ENCODE data around the gene CHD1L.

CHD1L gene

DNA sequence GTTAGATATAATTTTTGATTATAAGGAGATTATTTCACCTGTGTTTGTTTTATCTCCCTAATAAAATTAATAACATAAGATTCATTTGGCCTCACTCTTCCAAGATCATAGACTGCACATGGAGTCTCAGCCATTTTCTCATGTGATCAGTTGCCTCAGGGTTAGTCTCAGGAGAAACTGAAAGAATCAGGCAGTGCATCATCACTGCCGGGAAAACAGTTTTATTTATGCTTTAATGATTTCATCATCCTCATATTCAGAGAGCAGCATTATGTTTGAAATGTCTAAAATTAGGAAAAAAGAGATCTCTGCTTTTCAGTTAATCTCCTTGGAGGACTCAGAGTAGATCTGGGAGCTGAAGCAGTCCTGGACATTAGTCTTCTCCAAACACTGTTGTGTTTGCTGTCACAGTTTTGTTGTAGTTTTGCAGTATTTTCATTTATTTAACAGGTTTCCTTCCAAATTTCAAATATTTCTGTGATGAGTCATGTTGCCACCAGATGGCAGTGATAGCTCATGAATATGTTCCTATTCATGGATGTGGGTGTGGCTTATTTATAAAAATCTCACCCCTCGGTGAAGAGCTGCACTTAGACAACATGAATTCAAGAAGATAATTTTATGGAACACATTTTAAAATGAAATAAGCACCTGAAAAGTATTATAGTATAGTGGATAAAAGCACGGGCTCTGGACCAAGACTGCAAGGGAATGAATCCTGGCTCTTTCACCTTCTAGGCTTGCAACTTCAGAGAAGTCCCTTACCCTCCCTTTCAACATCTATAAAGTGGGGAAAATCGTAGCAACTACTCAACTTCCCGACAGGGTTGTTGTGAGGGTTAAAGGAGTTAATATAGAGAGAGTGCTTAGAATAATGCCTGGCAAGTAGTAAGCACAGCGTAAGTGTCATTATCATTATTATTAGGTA lies 31.2 kb downstream of the CHD1L start:
- peak; percentile 27 to 41 for DNase-seq (ENCODE audit: low read depth in 1 of 2, low spot score in 1 of 2)
- TF ChIP-seq GABPA (IDR thresholded peaks at IDR 0.05; ENCODE audit: low read depth) = no peak
- TF ChIP-seq, protein P1, sequence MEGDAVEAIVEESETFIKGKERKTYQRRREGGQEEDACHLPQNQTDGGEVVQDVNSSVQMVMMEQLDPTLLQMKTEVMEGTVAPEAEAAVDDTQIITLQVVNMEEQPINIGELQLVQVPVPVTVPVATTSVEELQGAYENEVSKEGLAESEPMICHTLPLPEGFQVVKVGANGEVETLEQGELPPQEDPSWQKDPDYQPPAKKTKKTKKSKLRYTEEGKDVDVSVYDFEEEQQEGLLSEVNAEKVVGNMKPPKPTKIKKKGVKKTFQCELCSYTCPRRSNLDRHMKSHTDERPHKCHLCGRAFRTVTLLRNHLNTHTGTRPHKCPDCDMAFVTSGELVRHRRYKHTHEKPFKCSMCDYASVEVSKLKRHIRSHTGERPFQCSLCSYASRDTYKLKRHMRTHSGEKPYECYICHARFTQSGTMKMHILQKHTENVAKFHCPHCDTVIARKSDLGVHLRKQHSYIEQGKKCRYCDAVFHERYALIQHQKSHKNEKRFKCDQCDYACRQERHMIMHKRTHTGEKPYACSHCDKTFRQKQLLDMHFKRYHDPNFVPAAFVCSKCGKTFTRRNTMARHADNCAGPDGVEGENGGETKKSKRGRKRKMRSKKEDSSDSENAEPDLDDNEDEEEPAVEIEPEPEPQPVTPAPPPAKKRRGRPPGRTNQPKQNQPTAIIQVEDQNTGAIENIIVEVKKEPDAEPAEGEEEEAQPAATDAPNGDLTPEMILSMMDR (IDR thresholded peaks at IDR 0.05; ENCODE audit: insufficient read depth, low read length) = peak; percentile 41
- no peak for TF ChIP-seq SPI1 (IDR thresholded peaks at IDR 0.05; ENCODE audit: borderline replicate concordance, low read depth)
- TF ChIP-seq, protein P2, sequence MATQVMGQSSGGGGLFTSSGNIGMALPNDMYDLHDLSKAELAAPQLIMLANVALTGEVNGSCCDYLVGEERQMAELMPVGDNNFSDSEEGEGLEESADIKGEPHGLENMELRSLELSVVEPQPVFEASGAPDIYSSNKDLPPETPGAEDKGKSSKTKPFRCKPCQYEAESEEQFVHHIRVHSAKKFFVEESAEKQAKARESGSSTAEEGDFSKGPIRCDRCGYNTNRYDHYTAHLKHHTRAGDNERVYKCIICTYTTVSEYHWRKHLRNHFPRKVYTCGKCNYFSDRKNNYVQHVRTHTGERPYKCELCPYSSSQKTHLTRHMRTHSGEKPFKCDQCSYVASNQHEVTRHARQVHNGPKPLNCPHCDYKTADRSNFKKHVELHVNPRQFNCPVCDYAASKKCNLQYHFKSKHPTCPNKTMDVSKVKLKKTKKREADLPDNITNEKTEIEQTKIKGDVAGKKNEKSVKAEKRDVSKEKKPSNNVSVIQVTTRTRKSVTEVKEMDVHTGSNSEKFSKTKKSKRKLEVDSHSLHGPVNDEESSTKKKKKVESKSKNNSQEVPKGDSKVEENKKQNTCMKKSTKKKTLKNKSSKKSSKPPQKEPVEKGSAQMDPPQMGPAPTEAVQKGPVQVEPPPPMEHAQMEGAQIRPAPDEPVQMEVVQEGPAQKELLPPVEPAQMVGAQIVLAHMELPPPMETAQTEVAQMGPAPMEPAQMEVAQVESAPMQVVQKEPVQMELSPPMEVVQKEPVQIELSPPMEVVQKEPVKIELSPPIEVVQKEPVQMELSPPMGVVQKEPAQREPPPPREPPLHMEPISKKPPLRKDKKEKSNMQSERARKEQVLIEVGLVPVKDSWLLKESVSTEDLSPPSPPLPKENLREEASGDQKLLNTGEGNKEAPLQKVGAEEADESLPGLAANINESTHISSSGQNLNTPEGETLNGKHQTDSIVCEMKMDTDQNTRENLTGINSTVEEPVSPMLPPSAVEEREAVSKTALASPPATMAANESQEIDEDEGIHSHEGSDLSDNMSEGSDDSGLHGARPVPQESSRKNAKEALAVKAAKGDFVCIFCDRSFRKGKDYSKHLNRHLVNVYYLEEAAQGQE (IDR thresholded peaks at IDR 0.05; ENCODE audit: insufficient replicate concordance, low read depth) = no peak
- TF ChIP-seq POLR2AphosphoS5 (IDR thresholded peaks at IDR 0.05; ENCODE audit: low read depth) = no peak
- Histone ChIP-seq H3K27ac (replicated peaks) (no peak overlapping the region), H3K27me3 (ENCODE audit: insufficient read depth, poor library complexity, severe bottlenecking) (no peaks in the 10 kb centered on the region), H3K4me3 (replicated peaks; ENCODE audit: insufficient read depth, low read length) (no peak overlapping the region)

DNA sequence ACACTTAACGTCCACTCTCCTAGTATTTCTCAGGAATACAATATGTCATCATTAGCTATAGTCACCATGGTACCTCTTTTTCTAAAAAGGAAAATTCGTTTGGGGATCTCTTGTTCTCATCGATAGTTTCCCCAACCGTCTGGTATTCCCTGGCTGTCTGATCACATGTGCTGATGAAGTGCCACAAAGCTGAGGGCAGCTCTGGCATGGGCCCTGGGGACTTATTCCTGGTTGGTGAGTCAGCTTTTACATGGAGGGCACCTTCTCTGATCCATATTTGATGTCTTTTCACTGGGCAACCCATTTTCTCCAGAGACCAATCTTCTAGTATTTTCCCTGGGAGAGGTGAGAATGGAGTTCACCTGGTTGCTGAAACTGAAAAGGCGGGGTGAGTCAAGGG lies 39.5 kb downstream of the CHD1L start:
- H3K27ac ChIP-seq (replicated peaks) = no peak overlapping the region
- DNase-seq (ENCODE audit: low read depth in 1 of 2, low spot score in 1 of 2) = no peak
- H3K27me3 ChIP-seq (ENCODE audit: insufficient read depth, poor library complexity, severe bottlenecking) = no peaks in the 10 kb centered on the region
- TF ChIP-seq SPI1 (IDR thresholded peaks at IDR 0.05; ENCODE audit: borderline replicate concordance, low read depth) (no peak), GABPA (IDR thresholded peaks at IDR 0.05; ENCODE audit: low read depth) (no peak), POLR2AphosphoS5 (IDR thresholded peaks at IDR 0.05; ENCODE audit: low read depth) (no peak)
- TF ChIP-seq, protein P1 (IDR thresholded peaks at IDR 0.05; ENCODE audit: insufficient read depth, low read length) = no peak
- TF ChIP-seq, protein P2 (IDR thresholded peaks at IDR 0.05; ENCODE audit: insufficient replicate concordance, low read depth) = no peak
- H3K4me3 ChIP-seq (replicated peaks; ENCODE audit: insufficient read depth, low read length) = no peak overlapping the region

DNA sequence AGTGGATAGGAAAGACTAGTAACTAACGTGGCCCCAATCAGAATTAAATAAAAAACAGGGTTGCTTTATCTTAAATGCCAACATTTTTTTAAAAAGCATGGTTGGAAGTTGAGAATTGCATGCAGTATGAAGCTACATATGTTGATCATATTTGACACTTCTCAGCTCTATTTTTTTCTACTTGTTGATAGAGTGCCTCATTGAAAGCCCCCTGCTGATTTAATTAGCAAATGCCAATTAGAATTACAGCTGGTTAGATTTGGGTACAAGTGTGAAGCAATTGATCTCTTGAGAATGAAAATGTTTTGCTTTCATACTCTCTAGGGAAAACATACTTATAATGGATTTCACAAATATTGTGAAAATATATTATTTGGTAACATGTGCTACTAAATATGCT lies 40.5 kb downstream of the CHD1L start:
- TF ChIP-seq, protein P2 (IDR thresholded peaks at IDR 0.05; ENCODE audit: insufficient replicate concordance, low read depth) = no peak
- TF ChIP-seq POLR2AphosphoS5 (IDR thresholded peaks at IDR 0.05; ENCODE audit: low read depth) = no peak
- Histone ChIP-seq H3K27ac (replicated peaks) (no peak overlapping the region), H3K4me3 (replicated peaks; ENCODE audit: insufficient read depth, low read length) (no peak overlapping the region), H3K27me3 (ENCODE audit: insufficient read depth, poor library complexity, severe bottlenecking) (no peaks in the 10 kb centered on the region)
- no peak for DNase-seq (ENCODE audit: low read depth in 1 of 2, low spot score in 1 of 2)
